Keratinocyte (primary cell): Measurements from ENCODE around the gene HOXD11. TPM values are rescaled to one million over a fixed set of nuclear protein-coding genes. Genes with fewer than 3 reads are reported as not detected.

ENCODE experiments used
- DNase-seq: peaks from one replicate; pipeline ENCODE4 v3.0.0-alpha.2; 2011; ENCODE audit warnings: low read depth, missing footprints, low spot score
- FAIRE-seq: peaks from 2 replicates; lab custom pipeline; 2011; peaks lifted over from hg19 to GRCh38; lab: Jason Lieb, UNC
- H2AFZ ChIP-seq: 2 replicates; pipeline ENCODE4 v1.6.0; 2012; ENCODE audit warnings: low read length, control low read depth, inconsistent platforms; ENCODE audit not compliant: control insufficient read depth
- H3K27ac ChIP-seq: 2 replicates; pipeline ENCODE4 v1.5.1; 2011; ENCODE audit warnings: low read length; ENCODE audit not compliant: control insufficient read depth, insufficient read depth
- H3K27me3 ChIP-seq: 3 replicates; pipeline ENCODE4 v1.6.0; 2011; ENCODE audit warnings: low read length; ENCODE audit not compliant: control insufficient read depth, insufficient read depth; ENCODE audit errors: extremely low read depth
- H3K36me3 ChIP-seq, 2 experiments: 2 replicates in 1 of 2; 3 replicates in 1 of 2; pipeline ENCODE4 v1.5.1; 2011; ENCODE audit warnings: low read length in 2 of 2, mild to moderate bottlenecking in 1 of 2; ENCODE audit not compliant: control insufficient read depth in 2 of 2, insufficient read depth in 2 of 2; ENCODE audit errors: extremely low read depth in 1 of 2
- H3K4me1 ChIP-seq: 3 replicates; pipeline ENCODE4 v1.5.1; 2011; ENCODE audit warnings: low read length; ENCODE audit not compliant: control insufficient read depth, insufficient read depth; ENCODE audit errors: extremely low read depth
- H3K4me2 ChIP-seq: 3 replicates; pipeline ENCODE4 v1.6.0; 2011; ENCODE audit warnings: low read depth, low read length; ENCODE audit not compliant: control insufficient read depth, insufficient read depth; ENCODE audit errors: extremely low read depth
- H3K4me3 ChIP-seq, 3 experiments: fragments of 200-600 bp in 1 of 3; sonication (generic) in 1 of 3; 2 replicates in 2 of 3; 3 replicates in 1 of 3; pipeline ENCODE4 v1.5.1; 2011 to 2016; ENCODE audit warnings: low read length in 3 of 3, mild to moderate bottlenecking in 3 of 3, control low read depth in 2 of 3, inconsistent platforms in 1 of 3, low read depth in 1 of 3, mixed read lengths in 1 of 3, mixed run types in 1 of 3, moderate library complexity in 1 of 3; ENCODE audit not compliant: control insufficient read depth in 2 of 3, insufficient read depth in 2 of 3; ENCODE audit errors: extremely low read depth in 1 of 3
- H3K79me2 ChIP-seq: 2 replicates; pipeline ENCODE4 v1.6.0; 2012; ENCODE audit warnings: low read length; ENCODE audit not compliant: control insufficient read depth, insufficient read depth
- H3K9ac ChIP-seq: 3 replicates; pipeline ENCODE4 v1.6.0; 2011; ENCODE audit warnings: low read length; ENCODE audit not compliant: control insufficient read depth, insufficient read depth; ENCODE audit errors: extremely low read depth
- H3K9me1 ChIP-seq: 3 replicates; pipeline ENCODE4 v1.6.0; 2011; ENCODE audit warnings: low read length; ENCODE audit not compliant: control insufficient read depth, insufficient read depth; ENCODE audit errors: extremely low read depth
- H3K9me3 ChIP-seq: 2 replicates; pipeline ENCODE4 v1.5.1; 2012; ENCODE audit warnings: low read depth, low read length; ENCODE audit not compliant: control insufficient read depth
- H4K20me1 ChIP-seq: 3 replicates; pipeline ENCODE4 v1.6.0; 2011; ENCODE audit warnings: low read length; ENCODE audit not compliant: control insufficient read depth, insufficient read depth; ENCODE audit errors: extremely low read depth
- CTCF ChIP-seq, 3 experiments: IDR thresholded peaks in 1 of 3; conservative IDR thresholded peaks in 1 of 3; optimal IDR thresholded peaks in 1 of 3; 2 replicates in 2 of 3; 3 replicates in 1 of 3; pipeline versions ENCODE3 to v1.5.1; 2011; ENCODE audit warnings: low read length in 3 of 3, mild to moderate bottlenecking in 3 of 3, moderate library complexity in 2 of 3, control low read depth in 1 of 3, inconsistent platforms in 1 of 3; ENCODE audit not compliant: insufficient read depth in 2 of 3; ENCODE audit errors: extremely low read depth in 1 of 3
- EZH2 ChIP-seq: IDR thresholded peaks from one replicate; pipeline ENCODE4 v1.6.1; 2012; ENCODE audit warnings: inconsistent platforms, mild to moderate bottlenecking, low read length, moderate library complexity
- dilution Hi-C: fragments of 300-500 bp; cut with MboI; formaldehyde crosslinking; loops from one replicate; pipeline ENCODE4 v1.7.0; 2020; ENCODE audit warnings: low sequenced_read_pairs; ENCODE audit not compliant: extremely low pct_ligation_motif_present
- polyA plus RNA-seq, 5 experiments: library from polyadenylated mRNA; depleted of rRNA in 3 of 5; stranded (reverse) in 3 of 5; stranded (forward) in 1 of 5; unstranded in 1 of 5; fragments of >200 nt; gene quantifications; 1 replicate in 1 of 5; 2 replicates in 3 of 5; 3 replicates in 1 of 5; pipeline versions ENCODE4 v1.2.1 to v1.2.3, GENCODE V29; 2011 to 2012; ENCODE audit warnings: missing spikeins in 2 of 5, low read depth in 1 of 5, low replicate concordance in 1 of 5

Gene HOXD11
- polyA plus RNA-seq, 1 donor (not counting 4 experiments of a cell fraction or from before 2014, with no cell fraction given): not detected

DNA sequence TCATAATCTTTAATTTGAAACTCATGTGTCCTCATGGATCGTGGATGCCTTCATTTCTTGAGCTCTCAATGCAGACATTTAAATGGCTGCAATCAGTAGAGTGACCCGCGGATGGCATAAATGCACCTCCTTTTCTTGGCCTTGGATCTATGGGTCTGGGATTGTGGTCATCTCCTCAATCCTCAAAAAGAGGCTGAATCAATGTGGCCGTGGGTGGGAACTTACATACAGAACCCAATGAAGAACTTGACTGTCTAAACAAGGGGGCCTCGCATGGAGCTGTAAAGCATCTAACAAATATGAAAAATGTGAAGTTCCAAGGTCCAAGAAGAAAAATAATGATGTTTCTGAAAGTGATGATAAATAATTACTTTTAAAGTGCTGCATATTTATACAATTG lies 11.7 kb upstream of the HOXD11 start:
- Histone ChIP-seq H3K27me3 (peaks cover 100% of the 10 kb centered on the region), H3K79me2 (no peaks in the 10 kb centered on the region)

GRCh38 chr2:176096243-176096985 lies 10.7 kb upstream of the HOXD11 start:
- peaks cover 2% of the 10 kb centered on the region for H3K9me3 ChIP-seq
- peaks cover 100% of the 10 kb centered on the region for H3K27me3 ChIP-seq
- peak overlapping the region; percentile 7 for H3K4me2 ChIP-seq
- DNase-seq (no peak), FAIRE-seq (no peak)
- H3K79me2 ChIP-seq: no peaks in the 10 kb centered on the region
- dilution Hi-C loops: no loop called here
- no peak overlapping the region for H3K27ac ChIP-seq
- H2AFZ ChIP-seq: no peak overlapping the region
- H3K9ac ChIP-seq: no peak overlapping the region
- no peaks in the 10 kb centered on the region for H3K9me1 ChIP-seq
- no peaks in the 10 kb centered on the region for H3K36me3 ChIP-seq
- peaks cover 3% of the 10 kb centered on the region for H4K20me1 ChIP-seq
- no peak overlapping the region for H3K4me3 ChIP-seq
- peaks cover 2% of the 10 kb centered on the region for H3K4me1 ChIP-seq
- peak; percentile 16 for TF ChIP-seq EZH2
- TF ChIP-seq CTCF (optimal IDR thresholded peaks at IDR 0.05 in 1 of 3, IDR thresholded peaks at IDR 0.05 in 1 of 3, conservative IDR thresholded peaks at IDR 0.05 in 1 of 3; ENCODE audit: extremely low read depth in 1 of 3, insufficient read depth in 2 of 3, low read length in 3 of 3): no peak

More for the DNA sequence above, 11.7 kb upstream of the HOXD11 start:
- Histone ChIP-seq H4K20me1 (peaks cover 6% of the 10 kb centered on the region), H3K36me3 (no peaks in the 10 kb centered on the region), H3K4me1 (peaks cover 2% of the 10 kb centered on the region), H3K27ac (no peak overlapping the region), H3K9me3 (peaks cover 2% of the 10 kb centered on the region), H3K9ac (no peak overlapping the region), H2AFZ (no peak overlapping the region), H3K4me2 (no peak overlapping the region), H3K4me3 (no peak overlapping the region), H3K9me1 (no peaks in the 10 kb centered on the region)
- TF ChIP-seq EZH2 (no peak), CTCF (optimal IDR thresholded peaks at IDR 0.05 in 1 of 3, IDR thresholded peaks at IDR 0.05 in 1 of 3, conservative IDR thresholded peaks at IDR 0.05 in 1 of 3; ENCODE audit: extremely low read depth in 1 of 3, insufficient read depth in 2 of 3, low read length in 3 of 3) (no peak)
- dilution Hi-C loops: no loop called here
- DNase-seq: no peak
- no peak for FAIRE-seq
